Epithelial cell of esophagus (primary cell): Measurements from ENCODE around the gene BAZ1B.
"Not testable (repeated sequence)": the region's sequence is repeated elsewhere in the genome, so short reads cannot be mapped to it uniquely, and the experiment has no call there.

Experiments
- DNase-seq: peaks from one replicate; pipeline ENCODE4 v3.0.0; 2010; ENCODE audit warnings: low read depth
- H3K4me3 ChIP-seq: 2 replicates; pipeline ENCODE4 v1.5.1; 2011; ENCODE audit warnings: mild to moderate bottlenecking, low read length, control low read depth
- CTCF ChIP-seq: IDR thresholded peaks from 2 replicates; pipeline ENCODE4 v1.5.1; 2011; ENCODE audit warnings: low read depth, mild to moderate bottlenecking, low read length, control low read depth, inconsistent platforms; ENCODE audit not compliant: insufficient read depth; ENCODE audit errors: missing control alignments

Gene BAZ1B

GRCh38 chr7:73533742-73534141 lies 11.6 kb upstream of the BAZ1B start:
- no peak for TF ChIP-seq CTCF
- DNase-seq: no peak
- H3K4me3 ChIP-seq: no peak overlapping the region

- no peak for DNase-seq
- no peak for TF ChIP-seq CTCF
- H3K4me3 ChIP-seq: no peak overlapping the region
Observed at GRCh38 chr7:73532224-73532623, 10.1 kb upstream of the BAZ1B start.

GRCh38 chr7:73530800-73531199 lies 8.7 kb upstream of the BAZ1B start:
- no peak for TF ChIP-seq CTCF
- DNase-seq: no peak
- H3K4me3 ChIP-seq: no peak overlapping the region

- no peak overlapping the region for H3K4me3 ChIP-seq
- no peak for TF ChIP-seq CTCF
- no peak for DNase-seq
Observed at GRCh38 chr7:73526896-73527821, 5.1 kb upstream of the BAZ1B start.

GRCh38 chr7:73526158-73526494 lies 4.0 kb upstream of the BAZ1B start:
- H3K4me3 ChIP-seq, DNase-seq: not testable (repeated sequence)

GRCh38 chr7:73521636-73522104 lies 423 bp downstream of the BAZ1B start:
- DNase-seq: peak; percentile 49
- H3K4me3 ChIP-seq: peak overlapping the region; percentile 81
- no peak for TF ChIP-seq CTCF

GRCh38 chr7:73520673-73521635 lies 1.1 kb downstream of the BAZ1B start:
- peak overlapping the region; percentile 81 for H3K4me3 ChIP-seq
- peak; percentile 15 for DNase-seq

More at GRCh38 chr7:73520673-73521635, 1.1 kb downstream of the BAZ1B start:
- no peak for TF ChIP-seq CTCF
